ENCODE measurements around the gene PCLAF.

GRCh38 chr15:64430000-64430735 is 48.9 kb upstream of the PCLAF start:
- TF ChIP-seq CTCF (IDR thresholded peaks at IDR 0.05), result no peak
- no peak for TF ChIP-seq EZH2 (IDR thresholded peaks at IDR 0.05; ENCODE audit: borderline replicate concordance, insufficient read depth, low read depth, low read length, poor library complexity, severe bottlenecking)

Data from B cell (primary cell).